D721Med (cell line): ENCODE results near the gene MUTYH.

Experiments used
- DNase-seq: peaks from one replicate; pipeline ENCODE4 v3.0.0; 2011; ENCODE audit warnings: low spot score; ENCODE audit not compliant: insufficient read length
- FAIRE-seq: peaks from 2 replicates; lab custom pipeline; 2011; peaks lifted over from hg19 to GRCh38; lab: Jason Lieb, UNC
- TF ChIP-seq, protein P1 (sequence below): IDR thresholded peaks from 2 replicates; pipeline ENCODE4 v1.5.1; 2012; ENCODE audit warnings: mild to moderate bottlenecking, control low read depth; ENCODE audit not compliant: insufficient read depth; ENCODE audit errors: missing control alignments

MUTYH gene

DNA sequence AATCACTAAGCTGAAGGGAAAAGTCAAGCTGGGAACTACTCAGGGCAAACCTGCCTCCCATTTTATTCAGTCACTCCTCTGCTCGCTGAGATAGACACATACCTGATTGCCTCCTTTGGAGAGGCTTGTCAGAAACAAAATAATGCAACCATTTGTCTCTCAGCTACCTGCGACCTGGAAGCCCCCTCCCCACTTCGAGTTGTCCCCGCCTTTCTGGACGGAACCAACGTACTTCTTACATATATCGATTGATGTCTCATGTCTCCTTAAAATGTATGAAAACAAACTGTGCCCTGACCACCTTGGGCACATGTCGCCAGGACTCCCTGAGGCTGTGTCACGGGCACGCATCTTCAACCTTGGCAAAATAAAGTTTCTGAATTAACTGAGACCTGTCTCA is 35.0 kb downstream of the MUTYH start:
- FAIRE-seq = no peak
- TF ChIP-seq, protein P1, sequence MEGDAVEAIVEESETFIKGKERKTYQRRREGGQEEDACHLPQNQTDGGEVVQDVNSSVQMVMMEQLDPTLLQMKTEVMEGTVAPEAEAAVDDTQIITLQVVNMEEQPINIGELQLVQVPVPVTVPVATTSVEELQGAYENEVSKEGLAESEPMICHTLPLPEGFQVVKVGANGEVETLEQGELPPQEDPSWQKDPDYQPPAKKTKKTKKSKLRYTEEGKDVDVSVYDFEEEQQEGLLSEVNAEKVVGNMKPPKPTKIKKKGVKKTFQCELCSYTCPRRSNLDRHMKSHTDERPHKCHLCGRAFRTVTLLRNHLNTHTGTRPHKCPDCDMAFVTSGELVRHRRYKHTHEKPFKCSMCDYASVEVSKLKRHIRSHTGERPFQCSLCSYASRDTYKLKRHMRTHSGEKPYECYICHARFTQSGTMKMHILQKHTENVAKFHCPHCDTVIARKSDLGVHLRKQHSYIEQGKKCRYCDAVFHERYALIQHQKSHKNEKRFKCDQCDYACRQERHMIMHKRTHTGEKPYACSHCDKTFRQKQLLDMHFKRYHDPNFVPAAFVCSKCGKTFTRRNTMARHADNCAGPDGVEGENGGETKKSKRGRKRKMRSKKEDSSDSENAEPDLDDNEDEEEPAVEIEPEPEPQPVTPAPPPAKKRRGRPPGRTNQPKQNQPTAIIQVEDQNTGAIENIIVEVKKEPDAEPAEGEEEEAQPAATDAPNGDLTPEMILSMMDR = no peak

DNA sequence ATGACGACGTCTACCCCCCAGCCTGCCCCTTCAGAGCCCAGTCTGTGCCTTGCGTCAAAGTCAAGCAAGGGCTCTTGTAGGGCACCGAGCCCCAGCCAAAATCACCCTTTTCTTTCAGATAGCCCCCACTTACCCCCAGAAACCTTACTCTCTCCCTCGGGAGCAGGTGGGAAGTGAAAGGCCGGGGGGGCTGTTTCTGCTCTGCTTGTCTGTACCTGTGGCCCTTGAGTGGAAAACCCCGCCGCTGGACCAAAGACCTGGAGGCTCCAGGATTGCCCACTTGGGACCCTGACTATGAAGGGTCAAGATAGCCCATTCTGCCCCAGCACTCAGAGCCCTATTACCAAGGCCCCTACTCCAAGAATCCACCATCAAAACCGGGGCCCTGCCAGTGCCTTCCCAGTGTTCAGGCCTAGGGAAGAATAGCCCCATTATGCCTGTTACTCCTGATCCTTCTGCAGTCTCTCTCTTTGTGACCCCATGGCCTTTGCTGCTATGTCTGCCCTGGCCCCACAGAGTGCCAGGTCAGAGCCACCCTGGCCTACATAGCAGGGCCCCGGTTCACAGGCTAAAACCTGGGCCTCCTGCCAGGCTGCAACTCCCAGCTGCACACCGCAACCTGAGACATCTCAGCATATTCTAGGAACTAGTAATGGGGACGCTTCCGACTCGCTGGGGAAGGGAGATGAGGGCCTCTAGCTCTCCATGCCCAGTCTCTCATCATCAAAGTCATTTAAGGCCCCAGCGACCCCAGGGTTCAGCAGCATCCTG is 35.7 kb downstream of the MUTYH start:
- no peak for DNase-seq
- TF ChIP-seq, protein P1 = no peak
- FAIRE-seq = no peak

More for the DNA sequence above, 35.0 kb downstream of the MUTYH start:
- DNase-seq = no peak

DNA sequence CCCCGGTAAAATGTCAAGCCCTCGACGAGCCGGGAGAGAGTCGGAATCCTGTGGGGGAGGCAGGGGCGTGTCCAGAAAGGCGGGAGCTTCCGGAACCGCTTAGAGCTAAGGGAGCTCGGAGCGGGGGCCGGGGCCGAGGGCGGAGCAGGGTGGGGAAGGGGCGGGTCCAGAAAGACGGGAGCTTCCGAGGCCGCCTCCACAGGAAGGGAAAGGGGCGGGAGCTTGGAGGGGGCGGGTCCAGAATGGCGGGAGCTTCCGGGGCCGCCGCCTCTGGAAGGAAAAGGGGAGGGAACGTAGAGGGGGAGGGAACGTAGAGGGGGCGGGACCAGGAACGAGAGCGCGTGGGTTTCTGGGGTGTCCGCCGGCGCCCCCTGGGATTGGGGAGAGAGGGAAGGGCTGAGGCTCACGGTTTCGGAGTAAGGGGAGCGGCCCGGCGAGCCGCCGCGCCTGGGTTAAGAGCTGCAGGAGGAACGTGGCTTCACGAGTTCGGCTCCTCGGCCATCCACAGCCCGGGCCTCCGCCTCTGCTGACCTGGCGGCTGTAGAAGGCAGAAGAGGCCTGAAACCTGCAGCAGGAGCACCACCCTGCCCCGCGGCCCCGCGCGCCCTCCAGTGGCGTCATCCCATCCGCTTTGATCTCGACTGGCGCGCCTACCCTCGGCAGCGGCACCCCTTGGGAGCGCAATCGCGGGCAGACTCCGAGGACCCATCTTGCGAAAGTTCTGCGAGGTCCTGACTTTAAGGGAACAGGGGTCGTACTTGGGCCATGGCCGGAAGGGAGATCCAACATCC is 36.5 kb downstream of the MUTYH start:
- peak; percentile 86 for DNase-seq
- FAIRE-seq = no peak

DNA sequence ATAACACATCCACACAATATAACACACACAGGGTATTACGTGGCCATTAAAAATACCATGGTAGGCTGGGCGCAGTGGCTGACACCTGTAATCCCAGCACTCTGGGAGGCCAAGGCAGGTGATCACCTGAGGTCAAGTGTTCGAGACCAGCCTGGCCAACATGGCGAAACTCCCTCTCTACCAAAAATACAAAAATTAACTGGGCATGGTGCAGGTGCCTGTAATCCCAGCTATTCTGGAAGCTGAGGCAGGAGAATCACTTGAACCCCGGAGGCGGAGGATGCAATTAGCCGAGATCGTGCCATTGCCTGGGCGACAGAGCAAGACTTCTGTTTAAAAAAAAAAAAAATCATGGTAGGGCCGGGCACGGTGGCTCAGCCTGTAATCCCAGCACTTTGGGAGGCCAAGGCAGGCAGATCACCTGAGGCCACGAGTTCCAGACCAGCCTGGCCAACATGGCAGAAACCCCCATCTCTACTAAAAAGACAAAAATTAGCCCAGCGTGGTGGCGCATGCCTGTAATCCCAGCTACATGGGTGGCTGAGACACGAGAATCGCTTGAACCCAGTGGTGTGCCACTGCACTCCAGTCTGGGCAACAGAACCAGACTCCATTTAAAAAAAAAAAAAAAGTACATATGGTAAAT is 37.6 kb downstream of the MUTYH start:
- TF ChIP-seq, protein P1 = no peak
- FAIRE-seq (no peak), DNase-seq (no peak)

More for the DNA sequence above, 36.5 kb downstream of the MUTYH start:
- TF ChIP-seq, protein P1 = peak; percentile 66

DNA sequence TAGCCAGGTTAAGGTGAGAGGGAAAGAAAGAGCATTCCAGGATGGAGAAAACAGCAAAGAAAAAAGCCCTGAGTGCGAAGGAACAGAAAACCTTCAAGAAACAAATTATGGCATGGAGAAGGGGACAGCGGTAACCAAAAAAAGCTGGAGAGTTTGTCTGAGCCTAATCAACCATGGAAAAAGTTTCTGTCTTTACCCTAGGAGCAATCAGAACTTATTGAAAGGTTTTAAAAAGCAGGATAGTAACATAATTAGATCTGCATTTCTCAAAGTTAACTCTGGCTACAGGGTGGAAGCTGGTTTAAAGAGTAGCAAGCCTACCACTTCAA is 39.6 kb downstream of the MUTYH start:
- no peak for FAIRE-seq
- DNase-seq = no peak
- TF ChIP-seq, protein P1 = no peak

DNA sequence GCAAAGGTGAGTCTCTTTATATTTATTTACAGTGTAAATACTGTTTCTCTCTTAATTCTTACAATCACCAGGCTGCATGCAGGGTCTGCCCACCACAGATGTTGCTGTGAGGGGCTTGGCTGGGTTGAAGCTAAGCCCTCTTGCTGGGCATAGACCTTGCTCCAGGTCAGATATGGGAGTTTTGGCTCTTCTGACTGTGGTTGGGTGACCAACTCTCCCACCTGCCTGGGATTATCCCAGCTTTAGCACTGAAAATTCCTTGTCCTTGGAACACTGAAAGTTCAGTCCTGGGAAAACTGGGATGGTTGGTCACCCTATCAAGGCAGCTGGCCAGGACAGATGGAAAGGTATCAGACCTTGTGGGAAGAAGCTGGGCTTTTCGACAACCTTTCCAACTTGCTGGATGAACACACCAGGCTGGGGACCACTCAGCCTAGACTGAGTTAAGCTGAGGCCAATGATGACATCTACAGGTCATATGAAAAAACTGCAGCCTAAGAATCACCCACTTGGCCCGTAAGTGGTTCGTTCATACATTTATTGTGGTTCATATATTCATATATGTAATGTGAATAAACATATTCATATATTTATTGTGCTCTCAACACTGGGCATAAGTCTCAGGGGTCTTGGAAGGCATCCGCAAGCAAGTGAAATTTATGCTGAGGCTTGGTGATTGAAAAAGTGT is 40.1 kb downstream of the MUTYH start:
- FAIRE-seq = peak; percentile 41
- no peak for DNase-seq
- TF ChIP-seq, protein P1 = peak; percentile 85
